Rectal smooth muscle tissue (tissue), 1 donor: ENCODE data around the gene NEDD4L.

ENCODE experiments used
- H3K27ac ChIP-seq: one replicate; pipeline ENCODE4 v1.7.0; 2013; ENCODE audit warnings: low read depth, low read length, inconsistent platforms
- H3K27me3 ChIP-seq: one replicate; pipeline ENCODE4 v1.7.0; 2013; ENCODE audit warnings: low read length; ENCODE audit not compliant: control insufficient read depth, insufficient read depth
- H3K36me3 ChIP-seq: one replicate; pipeline ENCODE4 v1.7.0; 2013; ENCODE audit warnings: low read length; ENCODE audit not compliant: control insufficient read depth, insufficient read depth
- H3K4me1 ChIP-seq: one replicate; pipeline ENCODE4 v1.7.0; 2013; ENCODE audit warnings: low read length; ENCODE audit not compliant: control insufficient read depth, insufficient read depth
- H3K4me3 ChIP-seq: one replicate; pipeline ENCODE4 v1.7.0; 2013; ENCODE audit warnings: low read length
- H3K9ac ChIP-seq: one replicate; pipeline ENCODE4 v1.7.0; 2013; ENCODE audit warnings: low read length

NEDD4L gene

GRCh38 chr18:58191626-58192025 lies 147.6 kb downstream of the NEDD4L start:
- no peak overlapping the region for H3K9ac ChIP-seq
- no peaks in the 10 kb centered on the region for H3K36me3 ChIP-seq
- no peaks in the 10 kb centered on the region for H3K27me3 ChIP-seq
- H3K4me3 ChIP-seq: no peak overlapping the region
- no peaks in the 10 kb centered on the region for H3K4me1 ChIP-seq
- H3K27ac ChIP-seq: no peak overlapping the region

DNA sequence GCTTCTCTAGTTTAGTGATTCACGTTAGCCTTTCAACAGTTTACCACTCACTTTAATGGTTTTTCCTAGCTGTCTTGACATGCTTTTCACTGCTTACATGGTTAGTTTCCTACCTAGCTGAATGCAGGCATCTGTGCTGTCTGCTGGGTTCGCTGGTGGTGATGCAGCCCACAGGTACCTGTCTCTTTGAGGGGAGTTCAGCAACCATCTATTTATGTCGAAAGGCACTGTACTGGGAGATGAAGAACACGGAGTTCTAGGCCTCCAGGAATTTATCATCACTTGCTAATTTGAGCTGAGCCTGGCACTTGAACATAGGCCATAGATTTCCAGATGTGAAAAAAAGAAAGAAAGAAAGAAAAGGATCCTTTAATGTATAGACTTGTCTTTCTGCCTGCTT lies 148.5 kb downstream of the NEDD4L start:
- H3K9ac ChIP-seq: no peak overlapping the region
- H3K4me1 ChIP-seq: no peaks in the 10 kb centered on the region
- no peak overlapping the region for H3K27ac ChIP-seq
- no peak overlapping the region for H3K4me3 ChIP-seq
- no peaks in the 10 kb centered on the region for H3K36me3 ChIP-seq
- H3K27me3 ChIP-seq: no peaks in the 10 kb centered on the region

DNA sequence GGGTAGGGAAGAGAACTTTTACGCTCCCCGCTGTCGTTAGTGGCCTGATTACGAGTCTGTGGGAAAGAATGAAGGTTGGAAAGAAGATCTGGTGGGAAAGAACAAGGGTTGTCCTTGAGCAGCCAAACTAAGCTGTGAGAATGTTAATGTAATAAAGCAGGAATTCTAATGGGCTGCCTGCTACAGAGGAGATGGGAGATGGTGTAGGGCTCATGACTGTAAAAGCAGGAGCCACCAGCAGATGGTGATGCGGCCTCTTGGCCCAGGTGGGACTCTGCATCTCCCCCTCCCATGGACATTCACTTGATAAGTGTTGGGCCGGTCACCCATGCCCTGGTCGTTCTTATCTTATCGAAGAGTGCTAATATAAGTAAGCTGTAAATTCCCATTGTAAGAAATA lies 150.0 kb downstream of the NEDD4L start:
- Histone ChIP-seq H3K27ac (no peak overlapping the region), H3K4me3 (no peak overlapping the region), H3K4me1 (no peaks in the 10 kb centered on the region), H3K9ac (no peak overlapping the region), H3K27me3 (no peaks in the 10 kb centered on the region), H3K36me3 (no peaks in the 10 kb centered on the region)

GRCh38 chr18:58195278-58195765 lies 151.3 kb downstream of the NEDD4L start:
- Histone ChIP-seq H3K4me1 (no peaks in the 10 kb centered on the region), H3K4me3 (peak overlapping the region; percentile 63), H3K27me3 (no peaks in the 10 kb centered on the region), H3K36me3 (no peaks in the 10 kb centered on the region), H3K27ac (peak overlapping the region; percentile 73), H3K9ac (peak overlapping the region; percentile 18)

DNA sequence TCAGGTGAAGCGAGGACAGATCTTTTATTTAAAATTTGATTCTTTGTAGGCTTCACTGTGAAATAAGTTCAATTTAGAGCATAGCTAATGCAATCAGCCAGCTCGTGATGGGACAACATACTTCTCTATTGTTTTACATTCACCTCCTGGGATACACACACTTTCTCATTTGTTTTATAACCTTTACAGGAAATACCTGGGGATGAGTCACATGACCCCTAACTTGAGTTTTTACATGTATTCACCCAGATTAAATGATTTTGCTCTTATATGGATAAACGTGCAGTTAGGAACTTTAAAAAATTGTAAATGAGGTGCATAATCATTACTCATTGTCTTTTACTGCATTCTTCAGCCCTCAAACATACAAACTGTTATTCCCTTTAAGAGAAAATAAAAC lies 152.1 kb downstream of the NEDD4L start:
- Histone ChIP-seq H3K4me1 (no peaks in the 10 kb centered on the region), H3K27ac (peak overlapping the region; percentile 73), H3K4me3 (peak overlapping the region; percentile 44), H3K27me3 (no peaks in the 10 kb centered on the region), H3K9ac (no peak overlapping the region), H3K36me3 (no peaks in the 10 kb centered on the region)

- H3K36me3 ChIP-seq: no peaks in the 10 kb centered on the region
- H3K27me3 ChIP-seq: no peaks in the 10 kb centered on the region
- H3K4me1 ChIP-seq: peaks cover 4% of the 10 kb centered on the region
- peak overlapping the region; percentile 44 for H3K4me3 ChIP-seq
- no peak overlapping the region for H3K9ac ChIP-seq
- H3K27ac ChIP-seq: peak overlapping the region; percentile 73
These were observed 153.2 kb downstream of the NEDD4L start for GRCh38 chr18:58196881-58197872.

- Histone ChIP-seq H3K36me3 (no peaks in the 10 kb centered on the region), H3K27ac (peak overlapping the region; percentile 77), H3K4me1 (peaks cover 13% of the 10 kb centered on the region), H3K27me3 (no peaks in the 10 kb centered on the region), H3K9ac (no peak overlapping the region), H3K4me3 (no peak overlapping the region)
These were observed 157.2 kb downstream of the NEDD4L start for GRCh38 chr18:58201268-58201667.

- Histone ChIP-seq H3K4me1 (peaks cover 13% of the 10 kb centered on the region), H3K9ac (no peak overlapping the region), H3K36me3 (no peaks in the 10 kb centered on the region), H3K4me3 (no peak overlapping the region), H3K27me3 (no peaks in the 10 kb centered on the region), H3K27ac (peak overlapping the region; percentile 77)
These were observed 158.0 kb downstream of the NEDD4L start for GRCh38 chr18:58201733-58202730.

DNA sequence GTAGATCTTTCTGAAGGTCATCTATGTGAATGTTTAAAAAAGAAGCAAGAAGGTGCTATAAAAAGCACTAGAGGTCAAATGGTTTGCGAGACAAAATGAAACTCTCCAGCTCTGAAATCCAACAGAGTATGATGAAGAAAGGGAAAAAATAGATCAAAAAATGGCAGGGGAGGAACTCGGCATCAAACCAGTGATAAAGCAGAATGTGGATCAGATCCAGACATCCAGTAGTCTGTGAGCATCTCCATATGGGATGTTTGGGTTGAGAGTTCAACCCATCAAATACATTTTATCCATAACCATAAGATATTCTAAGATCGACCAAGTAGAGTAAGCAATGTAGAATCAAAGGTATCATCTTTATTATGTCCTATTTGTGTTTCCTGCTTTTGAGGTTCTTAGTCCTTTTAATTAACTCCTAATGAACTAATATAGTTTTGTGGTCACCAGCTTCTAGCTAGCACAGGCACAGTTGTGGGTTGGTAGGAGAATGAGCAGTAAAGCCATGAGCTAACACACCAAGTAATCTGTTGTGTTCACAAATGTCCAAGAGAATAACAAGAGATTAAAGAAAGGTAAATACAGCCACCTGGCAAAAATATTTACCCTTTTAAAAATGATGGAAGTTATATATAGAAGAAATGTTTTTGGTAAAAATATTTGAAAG lies 160.9 kb downstream of the NEDD4L start:
- Histone ChIP-seq H3K27me3 (no peaks in the 10 kb centered on the region), H3K27ac (peak overlapping the region; percentile 68), H3K4me3 (no peak overlapping the region), H3K4me1 (peaks cover 26% of the 10 kb centered on the region), H3K36me3 (no peaks in the 10 kb centered on the region), H3K9ac (no peak overlapping the region)

GRCh38 chr18:58205443-58206160 lies 161.6 kb downstream of the NEDD4L start:
- H3K36me3 ChIP-seq: no peaks in the 10 kb centered on the region
- H3K4me3 ChIP-seq: no peak overlapping the region
- peaks cover 26% of the 10 kb centered on the region for H3K4me1 ChIP-seq
- H3K9ac ChIP-seq: no peak overlapping the region
- H3K27ac ChIP-seq: no peak overlapping the region
- H3K27me3 ChIP-seq: no peaks in the 10 kb centered on the region

DNA sequence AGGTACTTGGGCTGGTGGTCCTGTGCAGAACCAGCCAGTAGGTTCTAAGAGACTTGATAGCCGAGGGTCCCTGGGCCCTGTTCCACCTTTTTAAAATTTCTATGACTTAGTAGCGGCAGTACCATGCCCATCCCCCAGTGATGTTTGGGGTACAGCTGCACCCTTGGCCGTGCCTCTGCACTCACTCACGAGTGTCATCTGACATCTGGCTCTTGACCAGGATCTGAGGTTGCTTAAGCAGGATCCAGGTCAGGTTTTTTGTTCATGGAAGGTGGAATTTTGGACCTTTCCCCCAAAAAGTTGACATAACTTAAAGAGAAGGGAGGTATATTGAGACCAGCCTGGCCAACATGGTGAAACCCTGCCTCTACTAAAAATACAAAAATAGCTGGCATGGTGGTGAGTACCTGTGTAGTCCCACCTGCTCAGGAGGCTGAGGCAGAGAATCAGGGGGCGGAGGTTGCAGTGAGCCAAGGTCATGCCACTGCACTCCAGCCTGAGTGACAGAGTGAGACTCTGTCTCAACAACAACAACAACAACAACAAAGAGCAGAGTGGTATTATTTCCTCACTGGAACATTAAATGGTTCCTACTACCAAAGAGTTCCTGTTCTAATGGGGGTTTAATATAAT lies 163.6 kb downstream of the NEDD4L start:
- Histone ChIP-seq H3K27ac (peak overlapping the region; percentile 77), H3K36me3 (no peaks in the 10 kb centered on the region), H3K4me3 (no peak overlapping the region), H3K4me1 (peaks cover 18% of the 10 kb centered on the region), H3K27me3 (no peaks in the 10 kb centered on the region), H3K9ac (no peak overlapping the region)
